ENCODE measurements around the gene KIFBP.

- TF ChIP-seq EZH2phosphoT487 (IDR thresholded peaks at IDR 0.05; ENCODE audit: borderline replicate concordance) (no peak), CTCF (conservative IDR thresholded peaks at IDR 0.05; ENCODE audit: low read length) (no peak)
Observed at GRCh38 chr10:69055241-69055640, 66.6 kb downstream of the KIFBP start.

All from Loucy (cell line).